A549 (cell line): ENCODE data around the gene ZDHHC24.

ENCODE experiments used
- ELK1 ChIP-seq: fragments of 150-350 bp; IDR thresholded peaks from 2 replicates; pipeline ENCODE4 v1.6.1; 2014; ENCODE audit warnings: low read depth, mild to moderate bottlenecking, low read length
- ESRRA ChIP-seq: fragments of 150-350 bp; IDR thresholded peaks from 2 replicates; pipeline ENCODE4 v1.6.1; 2014; ENCODE audit warnings: mild to moderate bottlenecking, low read length, borderline replicate concordance
- FOSB ChIP-seq: fragments of 250-450 bp; sonication (Bioruptor Pico); IDR thresholded peaks from 2 replicates; pipeline ENCODE4 v1.5.0; 2020; ENCODE audit warnings: mild to moderate bottlenecking, moderate library complexity
- MYC ChIP-seq: IDR thresholded peaks from 2 replicates; pipeline ENCODE4 v1.6.1; 2012; ENCODE audit warnings: mild to moderate bottlenecking, inconsistent platforms, low read length, improper control_type of control experiment, borderline replicate concordance
- POLR2A ChIP-seq: IDR thresholded peaks from 2 replicates; pipeline ENCODE4 v1.6.1; 2012; ENCODE audit warnings: mild to moderate bottlenecking, low read length
- RAD21 ChIP-seq, 2 experiments: fragments of >200 bp in 1 of 2; sonication (Bioruptor Twin) in 1 of 2; formaldehyde crosslinking in 1 of 2; IDR thresholded peaks in 1 of 2; conservative IDR thresholded peaks in 1 of 2; 2 replicates in 1 of 2; 3 replicates in 1 of 2; pipeline ENCODE4 v1.6.1; 2012 to 2018; ENCODE audit warnings: inconsistent platforms in 1 of 2
- TF ChIP-seq, protein P1 (sequence below): fragments of >200 bp; sonication (Bioruptor Twin); formaldehyde crosslinking; IDR thresholded peaks from 3 replicates; pipeline ENCODE4 v1.5.1; 2016
- TF ChIP-seq, protein P2 (sequence below): fragments of 200-600 bp; sonication (generic); IDR thresholded peaks from 2 replicates; pipeline ENCODE4 v1.6.1; 2016; ENCODE audit warnings: antibody characterized with exemption, mild to moderate bottlenecking, moderate library complexity

DNA sequence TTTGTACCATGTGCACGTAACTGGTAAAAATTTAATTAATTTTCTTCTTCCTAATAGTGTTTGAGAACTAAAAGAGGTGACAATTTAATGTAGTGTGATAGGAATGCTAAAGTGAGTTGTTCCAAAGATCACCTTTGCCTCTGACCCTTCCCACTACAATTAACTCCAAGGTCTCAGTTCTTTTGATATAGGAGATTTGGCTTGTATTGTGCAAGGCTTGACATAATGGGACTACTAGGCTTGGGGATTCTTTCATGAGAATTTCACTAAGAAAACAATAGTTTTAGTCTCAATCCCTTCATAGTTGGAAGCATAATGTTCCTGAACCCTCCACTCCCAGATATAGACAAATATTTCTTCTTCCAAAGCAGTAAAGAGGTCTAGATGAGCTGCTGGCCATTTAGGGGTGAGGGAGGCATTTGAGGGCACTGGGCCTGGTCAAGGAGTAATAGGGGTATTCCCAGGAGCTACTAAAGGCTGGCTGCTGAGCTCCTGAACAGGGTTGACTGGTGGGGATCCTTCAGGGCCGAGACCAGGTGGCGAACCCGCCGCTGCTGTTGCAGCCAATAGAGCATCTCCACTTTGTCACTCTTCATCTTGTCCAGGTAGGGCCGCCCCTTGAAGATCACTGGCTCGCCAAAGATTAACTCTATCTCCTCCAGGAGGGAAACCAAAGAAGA, 44.3 kb upstream of the ZDHHC24 start:
- TF ChIP-seq POLR2A (no peak), RAD21 (conservative IDR thresholded peaks at IDR 0.05 in 1 of 2, IDR thresholded peaks at IDR 0.05 in 1 of 2) (no peak), ELK1 (no peak), FOSB (no peak), ESRRA (no peak), MYC (no peak)
- TF ChIP-seq, protein P1, sequence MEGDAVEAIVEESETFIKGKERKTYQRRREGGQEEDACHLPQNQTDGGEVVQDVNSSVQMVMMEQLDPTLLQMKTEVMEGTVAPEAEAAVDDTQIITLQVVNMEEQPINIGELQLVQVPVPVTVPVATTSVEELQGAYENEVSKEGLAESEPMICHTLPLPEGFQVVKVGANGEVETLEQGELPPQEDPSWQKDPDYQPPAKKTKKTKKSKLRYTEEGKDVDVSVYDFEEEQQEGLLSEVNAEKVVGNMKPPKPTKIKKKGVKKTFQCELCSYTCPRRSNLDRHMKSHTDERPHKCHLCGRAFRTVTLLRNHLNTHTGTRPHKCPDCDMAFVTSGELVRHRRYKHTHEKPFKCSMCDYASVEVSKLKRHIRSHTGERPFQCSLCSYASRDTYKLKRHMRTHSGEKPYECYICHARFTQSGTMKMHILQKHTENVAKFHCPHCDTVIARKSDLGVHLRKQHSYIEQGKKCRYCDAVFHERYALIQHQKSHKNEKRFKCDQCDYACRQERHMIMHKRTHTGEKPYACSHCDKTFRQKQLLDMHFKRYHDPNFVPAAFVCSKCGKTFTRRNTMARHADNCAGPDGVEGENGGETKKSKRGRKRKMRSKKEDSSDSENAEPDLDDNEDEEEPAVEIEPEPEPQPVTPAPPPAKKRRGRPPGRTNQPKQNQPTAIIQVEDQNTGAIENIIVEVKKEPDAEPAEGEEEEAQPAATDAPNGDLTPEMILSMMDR = no peak
- TF ChIP-seq, protein P2, sequence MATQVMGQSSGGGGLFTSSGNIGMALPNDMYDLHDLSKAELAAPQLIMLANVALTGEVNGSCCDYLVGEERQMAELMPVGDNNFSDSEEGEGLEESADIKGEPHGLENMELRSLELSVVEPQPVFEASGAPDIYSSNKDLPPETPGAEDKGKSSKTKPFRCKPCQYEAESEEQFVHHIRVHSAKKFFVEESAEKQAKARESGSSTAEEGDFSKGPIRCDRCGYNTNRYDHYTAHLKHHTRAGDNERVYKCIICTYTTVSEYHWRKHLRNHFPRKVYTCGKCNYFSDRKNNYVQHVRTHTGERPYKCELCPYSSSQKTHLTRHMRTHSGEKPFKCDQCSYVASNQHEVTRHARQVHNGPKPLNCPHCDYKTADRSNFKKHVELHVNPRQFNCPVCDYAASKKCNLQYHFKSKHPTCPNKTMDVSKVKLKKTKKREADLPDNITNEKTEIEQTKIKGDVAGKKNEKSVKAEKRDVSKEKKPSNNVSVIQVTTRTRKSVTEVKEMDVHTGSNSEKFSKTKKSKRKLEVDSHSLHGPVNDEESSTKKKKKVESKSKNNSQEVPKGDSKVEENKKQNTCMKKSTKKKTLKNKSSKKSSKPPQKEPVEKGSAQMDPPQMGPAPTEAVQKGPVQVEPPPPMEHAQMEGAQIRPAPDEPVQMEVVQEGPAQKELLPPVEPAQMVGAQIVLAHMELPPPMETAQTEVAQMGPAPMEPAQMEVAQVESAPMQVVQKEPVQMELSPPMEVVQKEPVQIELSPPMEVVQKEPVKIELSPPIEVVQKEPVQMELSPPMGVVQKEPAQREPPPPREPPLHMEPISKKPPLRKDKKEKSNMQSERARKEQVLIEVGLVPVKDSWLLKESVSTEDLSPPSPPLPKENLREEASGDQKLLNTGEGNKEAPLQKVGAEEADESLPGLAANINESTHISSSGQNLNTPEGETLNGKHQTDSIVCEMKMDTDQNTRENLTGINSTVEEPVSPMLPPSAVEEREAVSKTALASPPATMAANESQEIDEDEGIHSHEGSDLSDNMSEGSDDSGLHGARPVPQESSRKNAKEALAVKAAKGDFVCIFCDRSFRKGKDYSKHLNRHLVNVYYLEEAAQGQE = no peak
